Measurements from ENCODE around the gene TNFRSF13B.
"Not testable (repeated sequence)": the region's sequence is repeated elsewhere in the genome, so short reads cannot be mapped to it uniquely, and the experiment has no call there.

Gene TNFRSF13B

DNA sequence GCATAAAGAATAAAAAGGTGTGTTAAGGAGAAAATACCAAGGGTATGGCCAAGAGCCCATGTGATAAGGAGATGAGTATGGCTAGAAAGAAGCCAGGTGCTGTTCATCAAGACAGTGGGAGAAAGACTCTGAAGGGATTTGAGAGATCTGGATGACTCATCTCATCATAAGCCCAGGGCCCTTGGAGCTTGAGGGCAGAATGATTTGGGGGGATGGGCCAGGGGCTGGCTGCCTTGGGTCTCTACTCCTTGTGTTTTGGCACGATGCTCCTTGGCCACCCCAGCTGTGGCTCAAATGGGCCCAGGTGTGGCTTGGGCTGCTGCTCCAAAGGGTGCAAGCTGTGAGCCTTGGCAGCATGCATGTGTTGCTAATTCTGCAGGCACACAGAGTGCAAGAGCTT, 14.5 kb upstream of the TNFRSF13B start:
- DNase-seq: no peak

DNA sequence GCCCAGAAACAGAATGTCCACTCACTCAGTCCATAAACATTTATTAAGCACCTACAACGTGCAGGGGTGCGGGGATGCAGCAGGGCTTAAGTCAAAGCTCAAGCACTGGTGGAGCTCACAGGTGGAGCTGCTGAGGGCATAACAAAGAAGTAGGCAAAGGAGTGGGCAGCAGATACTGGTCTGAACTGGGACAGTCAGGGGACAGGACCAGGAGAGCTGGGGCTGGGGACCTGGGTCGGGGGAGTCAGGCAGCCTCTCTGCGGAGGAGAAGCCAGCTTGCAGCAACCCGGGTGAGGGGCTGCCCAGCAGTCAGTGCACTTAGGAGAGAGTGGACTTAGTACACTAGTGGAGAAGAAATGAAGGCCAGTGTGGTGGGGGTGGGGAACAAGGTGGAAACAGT, 10.0 kb upstream of the TNFRSF13B start:
- no peak for DNase-seq

DNA sequence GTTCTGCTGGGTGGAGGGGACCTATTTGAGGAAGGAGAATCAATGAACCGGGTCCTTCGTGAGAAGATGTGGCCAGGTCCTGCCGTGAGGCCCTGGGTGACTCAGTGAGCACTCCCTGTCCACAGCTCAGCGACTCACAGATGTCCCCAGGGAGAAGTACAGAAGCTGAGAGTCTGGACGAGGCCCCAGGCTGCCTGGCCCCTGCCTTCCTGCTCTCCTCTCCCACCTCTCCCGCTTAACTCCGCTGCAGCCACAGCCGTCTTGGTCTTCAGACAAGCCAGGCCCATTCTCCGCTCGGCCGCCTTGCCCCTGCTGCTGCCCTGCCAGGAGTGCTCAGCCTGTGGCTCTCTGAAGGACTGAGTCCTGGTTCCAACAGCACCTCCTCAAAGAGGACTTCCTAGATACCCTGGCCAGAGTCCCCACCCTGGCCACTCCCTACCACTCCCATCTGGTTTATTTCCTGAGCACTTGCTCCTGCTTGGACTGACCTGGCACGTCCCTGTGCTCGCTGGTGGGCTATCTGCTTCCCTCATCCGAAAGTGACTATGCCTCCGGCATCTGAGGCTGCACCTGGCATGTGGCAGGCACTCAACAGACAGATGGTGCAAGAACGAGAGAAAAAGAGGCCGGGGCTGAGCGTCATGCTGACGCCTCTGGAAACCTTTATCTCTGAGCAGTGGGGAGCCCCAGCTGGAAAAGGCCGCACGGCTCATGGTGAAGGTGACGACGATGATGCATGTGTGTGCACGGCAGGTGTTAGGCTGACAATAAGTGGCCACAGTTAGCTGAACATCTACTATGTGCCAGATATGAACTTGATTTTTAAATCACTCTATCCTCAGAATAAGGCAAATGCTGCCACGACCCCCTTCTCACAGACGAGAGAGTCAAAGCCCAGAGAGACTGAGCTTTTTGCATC, 9.2 kb upstream of the TNFRSF13B start:
- no peak for DNase-seq

DNA sequence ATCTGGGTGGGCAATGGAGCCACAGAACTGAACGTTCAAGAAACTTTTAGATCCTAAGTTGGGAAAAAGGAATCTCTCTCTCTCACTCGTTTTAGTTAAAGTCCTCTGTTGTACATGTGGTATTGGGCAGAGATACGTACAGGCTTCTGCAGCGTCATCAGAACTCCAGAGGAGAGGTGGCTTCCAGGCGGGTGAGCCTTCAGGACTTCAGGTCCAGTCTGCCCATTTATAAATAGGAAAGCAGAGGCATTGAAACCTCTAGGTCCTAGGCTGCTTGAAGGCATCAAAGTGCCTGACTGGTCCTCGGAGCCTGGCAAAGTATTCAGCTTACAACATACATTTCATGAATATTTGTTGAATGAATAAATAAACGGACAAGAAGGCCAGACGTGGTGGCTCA, 8.1 kb upstream of the TNFRSF13B start:
- DNase-seq: no peak

- not testable (repeated sequence) for DNase-seq
Observed at GRCh38 chr17:16979237-16979823, 7.4 kb upstream of the TNFRSF13B start.

- no peak for DNase-seq
Observed at GRCh38 chr17:16977932-16978331, 6.0 kb upstream of the TNFRSF13B start.

GRCh38 chr17:16976725-16977550, 5.0 kb upstream of the TNFRSF13B start:
- DNase-seq: no peak

GRCh38 chr17:16975744-16976625, 4.1 kb upstream of the TNFRSF13B start:
- DNase-seq: no peak

GRCh38 chr17:16975277-16975651, 3.3 kb upstream of the TNFRSF13B start:
- no peak for DNase-seq

- DNase-seq: no peak
Observed at GRCh38 chr17:16974569-16975276, 2.8 kb upstream of the TNFRSF13B start.

GRCh38 chr17:16973760-16974540, 2.0 kb upstream of the TNFRSF13B start:
- no peak for DNase-seq

DNA sequence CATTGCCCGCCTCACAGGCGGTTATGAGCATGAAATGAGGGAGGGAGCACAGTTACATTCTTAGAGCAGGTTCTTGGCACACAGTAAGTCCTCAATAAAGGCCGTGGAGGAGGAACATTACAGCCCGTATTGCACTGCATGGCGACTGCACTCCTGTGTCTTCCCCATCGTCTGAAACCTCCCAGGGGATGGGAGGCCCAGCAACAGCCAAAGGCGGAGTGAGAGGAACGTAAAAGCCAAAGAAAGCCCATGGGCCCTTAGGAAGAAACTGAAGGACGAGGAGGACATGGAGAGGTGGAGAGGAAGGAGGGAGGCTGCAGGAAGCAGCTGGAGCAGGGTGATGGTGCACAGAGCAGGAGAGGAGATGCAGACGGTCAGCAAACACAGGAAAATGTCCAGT, 1.1 kb upstream of the TNFRSF13B start:
- DNase-seq: not testable (repeated sequence)

GRCh38 chr17:16972346-16972745, 428 bp upstream of the TNFRSF13B start:
- DNase-seq: no peak

DNA sequence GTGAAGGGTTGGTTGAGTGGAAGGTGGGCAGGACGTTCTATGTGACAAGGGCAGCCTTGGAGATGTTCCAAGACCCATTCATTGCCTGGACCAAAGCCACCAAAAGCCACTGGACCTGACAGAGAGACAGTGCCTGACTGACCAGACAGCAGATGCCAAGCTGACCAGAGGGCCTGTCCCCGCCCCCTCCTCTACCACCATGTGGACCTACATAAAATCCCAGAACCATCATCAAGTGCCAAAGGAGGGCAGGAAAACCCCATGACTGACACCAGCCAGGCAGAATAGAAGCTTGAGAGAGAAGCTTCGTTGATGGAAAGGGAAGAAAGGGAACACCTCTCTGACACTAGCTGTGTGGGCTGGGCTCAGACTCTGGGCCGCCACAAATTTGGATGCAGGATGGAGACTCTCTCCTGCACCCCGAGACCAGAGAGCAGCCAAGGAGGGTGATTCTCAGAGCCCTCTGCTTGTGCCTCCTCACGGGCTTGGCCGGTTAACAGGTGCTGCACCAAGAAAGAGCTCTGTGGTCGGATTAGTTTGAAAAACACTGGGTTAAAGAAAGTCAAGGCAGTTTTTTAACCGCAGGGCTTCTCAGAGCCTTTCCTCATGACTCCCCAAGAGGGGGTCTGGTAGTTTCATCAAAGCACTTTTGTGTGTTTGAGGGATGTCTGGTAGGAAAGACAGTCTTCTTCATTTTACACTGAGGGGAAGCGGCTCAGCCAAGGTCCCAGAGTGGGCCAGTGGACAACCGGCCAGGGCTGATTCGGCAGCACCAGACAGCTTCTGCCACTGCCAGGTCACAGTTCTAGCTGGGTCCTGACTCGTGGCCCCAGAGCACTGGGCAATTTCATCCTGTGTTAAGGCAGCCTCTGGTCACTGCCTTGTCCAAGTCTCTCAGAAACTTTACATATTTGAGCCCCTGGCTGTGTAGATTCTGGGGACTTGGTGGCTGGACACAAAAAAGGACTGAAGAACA, 1.7 kb downstream of the TNFRSF13B start:
- DNase-seq: no peak

- DNase-seq: no peak
Observed at GRCh38 chr17:16968786-16969185, 3.1 kb downstream of the TNFRSF13B start.

- DNase-seq: no peak
Observed at GRCh38 chr17:16962804-16963203, 9.1 kb downstream of the TNFRSF13B start.

- DNase-seq: no peak
Observed at GRCh38 chr17:16961792-16962191, 10.1 kb downstream of the TNFRSF13B start.

GRCh38 chr17:16961022-16961421, 10.9 kb downstream of the TNFRSF13B start:
- not testable (repeated sequence) for DNase-seq

DNA sequence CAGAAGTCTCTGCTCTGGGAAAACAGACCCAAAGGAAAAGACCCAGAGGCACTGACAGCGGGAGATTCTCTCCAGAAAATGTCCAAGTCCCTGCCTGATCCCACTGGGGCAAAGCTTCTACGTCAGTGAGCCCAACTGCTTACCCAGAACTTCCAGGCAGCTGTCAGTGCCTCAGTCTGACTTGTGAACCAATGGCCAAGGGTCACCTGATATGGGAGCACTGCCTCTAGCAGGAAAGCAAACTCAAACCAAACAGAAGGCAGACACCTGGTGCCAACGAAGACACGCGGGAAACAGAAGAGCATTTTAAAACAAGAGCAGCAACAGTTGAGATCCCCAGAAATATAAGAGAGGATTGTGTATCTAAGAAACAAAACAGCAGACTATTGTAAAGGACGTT, 16.9 kb downstream of the TNFRSF13B start:
- not testable (repeated sequence) for DNase-seq

DNA sequence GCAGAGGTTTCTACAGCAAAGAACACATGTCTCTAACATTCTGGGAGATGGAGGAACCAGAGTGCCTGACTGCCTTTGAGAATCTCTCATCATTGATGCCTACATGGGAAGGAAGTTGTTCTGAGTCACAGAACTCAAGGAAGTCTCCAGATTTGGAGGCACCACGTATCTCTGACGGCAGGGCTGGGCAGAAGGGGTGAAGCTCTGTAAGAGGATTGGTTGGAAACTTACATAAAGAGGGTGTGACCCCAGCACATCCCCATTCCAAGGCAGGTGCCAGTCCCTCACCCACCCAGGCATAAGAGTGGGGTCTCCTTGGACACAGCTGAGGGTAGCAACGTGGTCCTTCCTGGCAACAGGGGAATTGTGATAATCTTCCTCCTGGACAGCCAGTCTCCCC, 17.4 kb downstream of the TNFRSF13B start:
- DNase-seq: no peak
